ENCODE measurements around the gene FAM171A1. TPM values are rescaled to one million over a fixed set of nuclear protein-coding genes. Genes with fewer than 3 reads are reported as not detected.
"Not testable (repeated sequence)": the region's sequence is repeated elsewhere in the genome, so short reads cannot be mapped to it uniquely, and the experiment has no call there.

Gene FAM171A1
- total RNA-seq, 1 donor = 25.0 TPM

DNA sequence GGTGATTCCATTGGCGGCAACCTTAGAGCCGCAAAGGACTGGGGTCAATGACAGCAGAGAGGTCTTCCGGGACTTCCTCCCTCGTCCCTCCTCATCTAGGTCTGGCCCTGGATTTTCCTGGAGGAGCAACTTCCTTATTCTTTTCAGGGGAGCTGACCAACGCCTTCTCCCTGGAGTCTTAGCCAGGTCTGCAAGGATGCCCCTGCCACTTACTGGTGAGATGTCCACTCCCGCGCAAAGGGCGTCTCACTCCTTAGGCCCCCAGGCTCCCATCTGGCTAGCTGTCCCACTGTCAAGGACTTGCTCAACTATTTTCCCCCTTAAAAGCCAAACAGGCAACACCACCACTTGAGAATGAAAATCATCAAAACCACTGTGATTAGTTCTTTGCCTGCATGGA is 160.6 kb downstream of the FAM171A1 start:
- H3K36me3 ChIP-seq (ENCODE audit: insufficient read depth, low read length) = peaks cover 19% of the 10 kb centered on the region
- H3K4me1 ChIP-seq (ENCODE audit: insufficient read depth, low read length) = peaks cover 27% of the 10 kb centered on the region
- H3K27ac ChIP-seq (ENCODE audit: low read depth, low read length) = peak overlapping the region; percentile 92
- peaks cover 16% of the 10 kb centered on the region for H3K79me2 ChIP-seq (ENCODE audit: insufficient read depth, low read length)
- no peak overlapping the region for H2AFZ ChIP-seq (ENCODE audit: low read length)
- no peaks in the 10 kb centered on the region for H4K20me1 ChIP-seq (ENCODE audit: insufficient read depth, low read length)
- no peak overlapping the region for H3K4me2 ChIP-seq (ENCODE audit: insufficient read depth, low read length)
- no peaks in the 10 kb centered on the region for H3K9me3 ChIP-seq (ENCODE audit: low read depth, low read length)
- no peak for DNase-seq (ENCODE audit: insufficient read length, low spot score, missing footprints)
- no peak for TF ChIP-seq CTCF (IDR thresholded peaks at IDR 0.05; ENCODE audit: extremely low read depth, low read depth, low read length)
- H3K4me3 ChIP-seq (ENCODE audit: insufficient read depth, low read length) = no peak overlapping the region
- no peaks in the 10 kb centered on the region for H3K27me3 ChIP-seq (ENCODE audit: insufficient read depth, low read length)

DNA sequence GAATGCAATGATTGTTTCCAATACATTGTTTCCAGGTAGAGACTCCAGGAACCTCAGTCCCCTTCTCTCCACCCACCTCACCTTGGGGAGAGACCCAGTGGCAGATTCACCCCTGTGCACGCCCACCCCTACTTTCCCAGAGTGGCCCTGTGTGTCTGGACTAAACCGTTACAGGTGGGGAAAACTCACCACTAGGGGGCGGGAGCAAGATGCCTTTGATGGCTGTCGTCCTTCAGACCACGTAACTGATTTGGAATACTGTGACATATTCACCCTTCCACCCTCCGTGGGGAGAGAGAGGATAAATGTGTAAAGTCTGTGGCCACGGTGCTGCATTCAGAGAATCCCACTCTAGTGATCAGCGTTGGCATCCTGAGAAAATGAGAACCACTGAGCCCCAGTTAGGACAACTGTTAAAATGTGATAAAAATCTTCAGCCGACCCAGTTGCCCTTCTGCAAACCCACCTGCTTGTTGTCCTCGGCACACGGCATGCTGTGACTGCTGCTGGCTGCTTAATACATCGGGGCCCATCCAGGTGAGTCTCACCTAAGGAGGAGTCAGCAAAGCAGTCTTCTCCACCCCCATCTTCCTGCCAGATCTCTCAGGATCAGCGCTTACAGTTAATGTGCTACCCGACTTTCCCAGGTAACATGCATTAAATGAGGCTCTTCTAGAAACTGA is 161.1 kb downstream of the FAM171A1 start:
- Histone ChIP-seq H2AFZ (ENCODE audit: low read length) (peak overlapping the region; percentile 33), H4K20me1 (ENCODE audit: insufficient read depth, low read length) (no peaks in the 10 kb centered on the region), H3K27me3 (ENCODE audit: insufficient read depth, low read length) (no peaks in the 10 kb centered on the region), H3K4me3 (ENCODE audit: insufficient read depth, low read length) (no peak overlapping the region), H3K36me3 (ENCODE audit: insufficient read depth, low read length) (peaks cover 19% of the 10 kb centered on the region), H3K9me3 (ENCODE audit: low read depth, low read length) (no peaks in the 10 kb centered on the region), H3K4me2 (ENCODE audit: insufficient read depth, low read length) (peak overlapping the region; percentile 28), H3K4me1 (ENCODE audit: insufficient read depth, low read length) (peaks cover 27% of the 10 kb centered on the region), H3K27ac (ENCODE audit: low read depth, low read length) (no peak overlapping the region), H3K79me2 (ENCODE audit: insufficient read depth, low read length) (peaks cover 16% of the 10 kb centered on the region)
- DNase-seq (ENCODE audit: insufficient read length, low spot score, missing footprints) = peak; percentile 86
- peak; percentile 92 for TF ChIP-seq CTCF (IDR thresholded peaks at IDR 0.05; ENCODE audit: extremely low read depth, low read depth, low read length)

DNA sequence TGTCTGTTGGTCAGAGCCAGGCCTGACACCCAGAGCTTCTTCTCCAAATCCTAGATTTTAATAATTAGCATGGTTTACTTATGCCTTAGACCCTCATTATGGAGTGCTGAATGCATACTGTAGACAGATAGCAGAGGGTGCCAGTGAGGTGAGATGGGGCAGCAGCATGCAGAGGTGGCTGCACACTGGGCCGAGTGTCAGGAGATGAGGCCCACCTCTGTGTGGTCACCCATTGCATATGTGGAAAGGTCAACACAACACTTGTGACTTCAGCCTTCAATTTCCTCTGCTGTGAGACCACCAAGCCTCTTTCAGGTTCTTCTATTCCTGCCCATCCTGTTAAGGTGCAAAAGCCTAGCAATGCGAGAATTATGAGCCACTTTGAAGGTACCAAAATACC is 162.9 kb downstream of the FAM171A1 start:
- peaks cover 14% of the 10 kb centered on the region for H3K79me2 ChIP-seq (ENCODE audit: insufficient read depth, low read length)
- H3K9me3 ChIP-seq (ENCODE audit: low read depth, low read length) = no peaks in the 10 kb centered on the region
- H3K4me2 ChIP-seq (ENCODE audit: insufficient read depth, low read length) = no peak overlapping the region
- TF ChIP-seq CTCF (IDR thresholded peaks at IDR 0.05; ENCODE audit: extremely low read depth, low read depth, low read length) = no peak
- no peaks in the 10 kb centered on the region for H3K27me3 ChIP-seq (ENCODE audit: insufficient read depth, low read length)
- no peak overlapping the region for H3K4me3 ChIP-seq (ENCODE audit: insufficient read depth, low read length)
- H3K36me3 ChIP-seq (ENCODE audit: insufficient read depth, low read length) = peaks cover 11% of the 10 kb centered on the region
- H4K20me1 ChIP-seq (ENCODE audit: insufficient read depth, low read length) = no peaks in the 10 kb centered on the region
- H3K4me1 ChIP-seq (ENCODE audit: insufficient read depth, low read length) = peaks cover 30% of the 10 kb centered on the region
- H3K27ac ChIP-seq (ENCODE audit: low read depth, low read length) = no peak overlapping the region
- H2AFZ ChIP-seq (ENCODE audit: low read length) = no peak overlapping the region
- no peak for DNase-seq (ENCODE audit: insufficient read length, low spot score, missing footprints)

GRCh38 chr10:15207410-15207809 is 163.7 kb downstream of the FAM171A1 start:
- H3K27me3 ChIP-seq (ENCODE audit: insufficient read depth, low read length); H2AFZ ChIP-seq (ENCODE audit: low read length); H3K4me3 ChIP-seq (ENCODE audit: insufficient read depth, low read length); H3K36me3 ChIP-seq (ENCODE audit: insufficient read depth, low read length); DNase-seq (ENCODE audit: insufficient read length, low spot score, missing footprints); H3K4me2 ChIP-seq (ENCODE audit: insufficient read depth, low read length); H3K79me2 ChIP-seq (ENCODE audit: insufficient read depth, low read length); H3K27ac ChIP-seq (ENCODE audit: low read depth, low read length); H3K9me3 ChIP-seq (ENCODE audit: low read depth, low read length); H4K20me1 ChIP-seq (ENCODE audit: insufficient read depth, low read length): not testable (repeated sequence)
- peaks cover 38% of the 10 kb centered on the region for H3K4me1 ChIP-seq (ENCODE audit: insufficient read depth, low read length)

All from osteoblast (primary cell).